ENCODE data around the gene DHX32. TPM values are rescaled to one million over a fixed set of nuclear protein-coding genes. Genes with fewer than 3 reads are reported as not detected.

Gene DHX32
- total and polyA plus RNA-seq, 2 donors (not counting 3 experiments of a cell fraction or from before 2014, with no cell fraction given) = 17.1 to 29.6 TPM

DNA sequence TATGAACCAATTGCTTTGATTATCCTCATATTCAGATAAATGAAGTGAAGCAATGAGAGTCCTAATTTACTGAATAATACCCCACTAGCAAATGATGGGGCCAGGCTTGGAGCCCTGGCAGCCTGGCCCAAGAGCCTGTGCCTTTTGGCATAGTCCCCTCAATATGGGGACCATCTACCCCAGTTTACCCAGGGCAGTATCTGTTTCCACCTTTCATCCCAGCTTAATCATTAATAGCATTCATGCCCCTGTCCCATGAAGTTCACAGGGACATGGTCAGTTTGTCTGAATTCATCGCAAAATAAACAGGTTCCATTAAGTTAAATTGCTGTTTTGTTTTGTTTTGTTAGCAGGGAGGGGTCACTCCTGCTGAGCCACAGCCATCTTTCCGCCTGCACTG, 32.2 kb downstream of the DHX32 start:
- no peak overlapping the region for H3K4me2 ChIP-seq (ENCODE audit: insufficient read depth, low read length)
- ChIA-PET CTCF (no interaction called here), POLR2A (no interaction called here)
- no peaks in the 10 kb centered on the region for H3K79me2 ChIP-seq (ENCODE audit: control insufficient read depth, insufficient read depth, low read length)
- H3K27me3 ChIP-seq (ENCODE audit: control insufficient read depth in 2 of 2, insufficient read depth in 2 of 2, low read length in 2 of 2) = no peaks in the 10 kb centered on the region
- DNase-seq (ENCODE audit: low read depth, low spot score) (no peak), FAIRE-seq (no peak)
- H3K27ac ChIP-seq (ENCODE audit: insufficient read depth, low read depth, low read length) = no peak overlapping the region
- no TSS peak for BruUV-seq (replicated peaks)
- H3K9me3 ChIP-seq (replicated peaks; ENCODE audit: control insufficient read depth, insufficient read depth, low read length) = no peaks in the 10 kb centered on the region
- H3K9ac ChIP-seq (replicated peaks; ENCODE audit: extremely low read depth, insufficient read depth, low read length) = no peak overlapping the region
- H3K4me1 ChIP-seq (ENCODE audit: control insufficient read depth, extremely low read depth, insufficient read depth, low read length) = peaks cover 2% of the 10 kb centered on the region
- H2AFZ ChIP-seq (ENCODE audit: low read depth, low read length) = no peak overlapping the region
- H4K20me1 ChIP-seq (replicated peaks; ENCODE audit: control insufficient read depth, extremely low read depth, insufficient read depth, low read length) = no peaks in the 10 kb centered on the region
- no peak overlapping the region for H3K4me3 ChIP-seq (replicated peaks in 1 of 3; ENCODE audit: insufficient read depth in 1 of 3, low read depth in 1 of 3, low read length in 3 of 3)
- H3K36me3 ChIP-seq (ENCODE audit: control insufficient read depth in 2 of 2, extremely low read depth in 1 of 2, insufficient read depth in 2 of 2, low read length in 2 of 2) = peaks cover 4% of the 10 kb centered on the region in 2 experiments
- TF ChIP-seq MAX (IDR thresholded peaks at IDR 0.05; ENCODE audit: insufficient read depth, insufficient read length) (no peak), JUN (IDR thresholded peaks at IDR 0.05; ENCODE audit: borderline replicate concordance, insufficient read depth, insufficient read length, low read depth) (no peak), POLR2A (IDR thresholded peaks at IDR 0.05; ENCODE audit: low read depth, low read length) (no peak), FOS (IDR thresholded peaks at IDR 0.05; ENCODE audit: borderline replicate concordance, insufficient read depth, low read length) (no peak), GATA2 (IDR thresholded peaks at IDR 0.05; ENCODE audit: insufficient read depth, insufficient read length, low read depth, low read length) (no peak), EZH2 (IDR thresholded peaks at IDR 0.05; ENCODE audit: borderline replicate concordance, low read depth, low read length, severe bottlenecking) (no peak), MYC (IDR thresholded peaks at IDR 0.05; ENCODE audit: low read depth, low read length) (no peak), POLR2AphosphoS5 (IDR thresholded peaks at IDR 0.05; ENCODE audit: insufficient read depth, low read depth, low read length) (no peak)
- TF ChIP-seq, protein P1, sequence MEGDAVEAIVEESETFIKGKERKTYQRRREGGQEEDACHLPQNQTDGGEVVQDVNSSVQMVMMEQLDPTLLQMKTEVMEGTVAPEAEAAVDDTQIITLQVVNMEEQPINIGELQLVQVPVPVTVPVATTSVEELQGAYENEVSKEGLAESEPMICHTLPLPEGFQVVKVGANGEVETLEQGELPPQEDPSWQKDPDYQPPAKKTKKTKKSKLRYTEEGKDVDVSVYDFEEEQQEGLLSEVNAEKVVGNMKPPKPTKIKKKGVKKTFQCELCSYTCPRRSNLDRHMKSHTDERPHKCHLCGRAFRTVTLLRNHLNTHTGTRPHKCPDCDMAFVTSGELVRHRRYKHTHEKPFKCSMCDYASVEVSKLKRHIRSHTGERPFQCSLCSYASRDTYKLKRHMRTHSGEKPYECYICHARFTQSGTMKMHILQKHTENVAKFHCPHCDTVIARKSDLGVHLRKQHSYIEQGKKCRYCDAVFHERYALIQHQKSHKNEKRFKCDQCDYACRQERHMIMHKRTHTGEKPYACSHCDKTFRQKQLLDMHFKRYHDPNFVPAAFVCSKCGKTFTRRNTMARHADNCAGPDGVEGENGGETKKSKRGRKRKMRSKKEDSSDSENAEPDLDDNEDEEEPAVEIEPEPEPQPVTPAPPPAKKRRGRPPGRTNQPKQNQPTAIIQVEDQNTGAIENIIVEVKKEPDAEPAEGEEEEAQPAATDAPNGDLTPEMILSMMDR (IDR thresholded peaks at IDR 0.05; ENCODE audit: extremely low read depth in 1 of 2, insufficient read depth in 1 of 2, low read depth in 1 of 2, low read length in 2 of 2) = no peak
- dilution Hi-C loops (cut with MboI; ENCODE audit: extremely low pct_ligation_motif_present, low sequenced_read_pairs) (no loop called here), intact Hi-C loops (cut with micrococcal nuclease) (no loop called here)
- no peaks in the 10 kb centered on the region for H3K9me1 ChIP-seq (replicated peaks; ENCODE audit: control insufficient read depth, extremely low read depth, insufficient read depth, low read length)
